ENCODE measurements around the gene ZDHHC13.
"Not testable (repeated sequence)": the region's sequence is repeated elsewhere in the genome, so short reads cannot be mapped to it uniquely, and the experiment has no call there.

The ZDHHC13 gene

GRCh38 chr11:19099093-19099492 is 17.9 kb upstream of the ZDHHC13 start:
- DNase-seq (ENCODE audit: low read depth in 2 of 2, low spot score in 1 of 2) = no peak

GRCh38 chr11:19100885-19101284 is 16.1 kb upstream of the ZDHHC13 start:
- DNase-seq (ENCODE audit: low read depth in 2 of 2, low spot score in 1 of 2) = no peak

- no peak for DNase-seq (ENCODE audit: low read depth in 2 of 2, low spot score in 1 of 2)
These were observed 15.0 kb upstream of the ZDHHC13 start for GRCh38 chr11:19101796-19102520.

GRCh38 chr11:19102521-19102900 is 14.5 kb upstream of the ZDHHC13 start:
- DNase-seq (ENCODE audit: low read depth in 2 of 2, low spot score in 1 of 2) = no peak

- no peak for DNase-seq (ENCODE audit: low read depth in 2 of 2, low spot score in 1 of 2)
These were observed 12.0 kb upstream of the ZDHHC13 start for GRCh38 chr11:19105011-19105410.

GRCh38 chr11:19107125-19107524 is 9.8 kb upstream of the ZDHHC13 start:
- no peak for DNase-seq (ENCODE audit: low read depth in 2 of 2, low spot score in 1 of 2)

- no peak for DNase-seq (ENCODE audit: low read depth in 2 of 2, low spot score in 1 of 2)
These were observed 6.7 kb upstream of the ZDHHC13 start for GRCh38 chr11:19110295-19110694.

GRCh38 chr11:19111809-19112208 is 5.2 kb upstream of the ZDHHC13 start:
- no peak for DNase-seq (ENCODE audit: low read depth in 2 of 2, low spot score in 1 of 2)

GRCh38 chr11:19116276-19116970 is 545 bp upstream of the ZDHHC13 start:
- DNase-seq (ENCODE audit: low read depth in 2 of 2, low spot score in 1 of 2) = no peak

GRCh38 chr11:19117760-19118097 is 761 bp downstream of the ZDHHC13 start:
- no peak for DNase-seq (ENCODE audit: low read depth in 2 of 2, low spot score in 1 of 2)

GRCh38 chr11:19121646-19122045 is 4.7 kb downstream of the ZDHHC13 start:
- no peak for DNase-seq (ENCODE audit: low read depth in 2 of 2, low spot score in 1 of 2)

GRCh38 chr11:19122960-19123615 is 6.1 kb downstream of the ZDHHC13 start:
- no peak for DNase-seq (ENCODE audit: low read depth in 2 of 2, low spot score in 1 of 2)

- not testable (repeated sequence) for DNase-seq (ENCODE audit: low read depth in 2 of 2, low spot score in 1 of 2)
These were observed 9.8 kb downstream of the ZDHHC13 start for GRCh38 chr11:19126562-19127325.

- DNase-seq (ENCODE audit: low read depth in 2 of 2, low spot score in 1 of 2) = no peak
These were observed 17.0 kb downstream of the ZDHHC13 start for GRCh38 chr11:19134004-19134403.

- not testable (repeated sequence) for DNase-seq (ENCODE audit: low read depth in 2 of 2, low spot score in 1 of 2)
These were observed 19.9 kb downstream of the ZDHHC13 start for GRCh38 chr11:19136884-19137283.

- no peak for DNase-seq (ENCODE audit: low read depth in 2 of 2, low spot score in 1 of 2)
These were observed 28.4 kb downstream of the ZDHHC13 start for GRCh38 chr11:19145319-19145718.

- no peak for DNase-seq (ENCODE audit: low read depth in 2 of 2, low spot score in 1 of 2)
These were observed 39.9 kb downstream of the ZDHHC13 start for GRCh38 chr11:19156892-19157291.

- DNase-seq (ENCODE audit: low read depth in 2 of 2, low spot score in 1 of 2) = no peak
These were observed 43.9 kb downstream of the ZDHHC13 start for GRCh38 chr11:19160847-19161246.

- DNase-seq (ENCODE audit: low read depth in 2 of 2, low spot score in 1 of 2) = no peak
These were observed 44.7 kb downstream of the ZDHHC13 start for GRCh38 chr11:19161651-19162050.

GRCh38 chr11:19162951-19163505 is 46.1 kb downstream of the ZDHHC13 start:
- no peak for DNase-seq (ENCODE audit: low read depth in 2 of 2, low spot score in 1 of 2)

- DNase-seq (ENCODE audit: low read depth in 2 of 2, low spot score in 1 of 2) = no peak
These were observed 46.6 kb downstream of the ZDHHC13 start for GRCh38 chr11:19163617-19164016.
